ENCODE measurements around the gene ADGRG3. TPM values are rescaled to one million over a fixed set of nuclear protein-coding genes. Genes with fewer than 3 reads are reported as not detected.

ADGRG3 gene
- total and polyA plus RNA-seq, 9 of the 15 experiments (the other 6 are each of a cell fraction or from before 2014, with no cell fraction given): 0.09 to 0.52 (median 0.14) TPM; not detected in 3

DNA sequence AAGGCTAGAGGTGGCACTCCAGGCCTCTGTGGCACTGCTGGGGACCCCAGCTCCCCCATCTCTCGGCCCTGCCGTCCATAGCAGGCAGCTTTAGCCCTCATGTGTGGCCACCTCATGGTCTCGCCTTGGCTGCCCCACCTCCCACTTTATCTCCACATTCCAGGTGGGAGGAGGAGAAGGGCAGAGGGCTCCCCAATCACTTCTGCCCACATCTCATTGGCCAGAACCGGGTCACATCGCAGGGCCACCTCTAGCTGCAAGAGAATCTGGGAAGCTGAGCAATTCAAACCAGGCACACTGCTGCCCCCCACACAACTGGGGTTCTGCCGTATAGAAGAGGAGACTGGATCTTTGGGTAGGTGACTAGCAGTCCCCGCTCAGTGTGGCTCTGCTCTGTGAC, 28.1 kb downstream of the ADGRG3 start (continued):
- TF ChIP-seq, protein P1, sequence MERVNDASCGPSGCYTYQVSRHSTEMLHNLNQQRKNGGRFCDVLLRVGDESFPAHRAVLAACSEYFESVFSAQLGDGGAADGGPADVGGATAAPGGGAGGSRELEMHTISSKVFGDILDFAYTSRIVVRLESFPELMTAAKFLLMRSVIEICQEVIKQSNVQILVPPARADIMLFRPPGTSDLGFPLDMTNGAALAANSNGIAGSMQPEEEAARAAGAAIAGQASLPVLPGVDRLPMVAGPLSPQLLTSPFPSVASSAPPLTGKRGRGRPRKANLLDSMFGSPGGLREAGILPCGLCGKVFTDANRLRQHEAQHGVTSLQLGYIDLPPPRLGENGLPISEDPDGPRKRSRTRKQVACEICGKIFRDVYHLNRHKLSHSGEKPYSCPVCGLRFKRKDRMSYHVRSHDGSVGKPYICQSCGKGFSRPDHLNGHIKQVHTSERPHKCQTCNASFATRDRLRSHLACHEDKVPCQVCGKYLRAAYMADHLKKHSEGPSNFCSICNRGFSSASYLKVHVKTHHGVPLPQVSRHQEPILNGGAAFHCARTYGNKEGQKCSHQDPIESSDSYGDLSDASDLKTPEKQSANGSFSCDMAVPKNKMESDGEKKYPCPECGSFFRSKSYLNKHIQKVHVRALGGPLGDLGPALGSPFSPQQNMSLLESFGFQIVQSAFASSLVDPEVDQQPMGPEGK (CRISPR knock-in tag; IDR thresholded peaks at IDR 0.05; ENCODE audit: borderline replicate concordance): no peak
- TF ChIP-seq MCM3 (IDR thresholded peaks at IDR 0.05) (no peak), SOX6 (IDR thresholded peaks at IDR 0.05) (no peak), NCOA1 (IDR thresholded peaks at IDR 0.05; ENCODE audit: low read depth) (no peak), CEBPB (tag; IDR thresholded peaks at IDR 0.05) (no peak), CHCHD3 (CRISPR knock-in tag; IDR thresholded peaks at IDR 0.05) (no peak), ZFPM2 (CRISPR knock-in tag; IDR thresholded peaks at IDR 0.05) (no peak), PHF20 (IDR thresholded peaks at IDR 0.05; ENCODE audit: partially characterized antibody) (no peak), ZNF253 (CRISPR knock-in tag; conservative IDR thresholded peaks at IDR 0.05) (no peak), CBFA2T2 (conservative IDR thresholded peaks at IDR 0.05) (0 out of 2 replicates have a peak, but pooled peaks have one; percentile 32), ZNF408 (CRISPR knock-in tag; IDR thresholded peaks at IDR 0.05; ENCODE audit: low read depth) (no peak), CBFA2T3 (IDR thresholded peaks at IDR 0.05) (peak; percentile 53), ZNF217 (CRISPR knock-in tag; IDR thresholded peaks at IDR 0.05) (no peak), ZNF124 (CRISPR knock-in tag; IDR thresholded peaks at IDR 0.05) (no peak)
- TF ChIP-seq, protein P2, sequence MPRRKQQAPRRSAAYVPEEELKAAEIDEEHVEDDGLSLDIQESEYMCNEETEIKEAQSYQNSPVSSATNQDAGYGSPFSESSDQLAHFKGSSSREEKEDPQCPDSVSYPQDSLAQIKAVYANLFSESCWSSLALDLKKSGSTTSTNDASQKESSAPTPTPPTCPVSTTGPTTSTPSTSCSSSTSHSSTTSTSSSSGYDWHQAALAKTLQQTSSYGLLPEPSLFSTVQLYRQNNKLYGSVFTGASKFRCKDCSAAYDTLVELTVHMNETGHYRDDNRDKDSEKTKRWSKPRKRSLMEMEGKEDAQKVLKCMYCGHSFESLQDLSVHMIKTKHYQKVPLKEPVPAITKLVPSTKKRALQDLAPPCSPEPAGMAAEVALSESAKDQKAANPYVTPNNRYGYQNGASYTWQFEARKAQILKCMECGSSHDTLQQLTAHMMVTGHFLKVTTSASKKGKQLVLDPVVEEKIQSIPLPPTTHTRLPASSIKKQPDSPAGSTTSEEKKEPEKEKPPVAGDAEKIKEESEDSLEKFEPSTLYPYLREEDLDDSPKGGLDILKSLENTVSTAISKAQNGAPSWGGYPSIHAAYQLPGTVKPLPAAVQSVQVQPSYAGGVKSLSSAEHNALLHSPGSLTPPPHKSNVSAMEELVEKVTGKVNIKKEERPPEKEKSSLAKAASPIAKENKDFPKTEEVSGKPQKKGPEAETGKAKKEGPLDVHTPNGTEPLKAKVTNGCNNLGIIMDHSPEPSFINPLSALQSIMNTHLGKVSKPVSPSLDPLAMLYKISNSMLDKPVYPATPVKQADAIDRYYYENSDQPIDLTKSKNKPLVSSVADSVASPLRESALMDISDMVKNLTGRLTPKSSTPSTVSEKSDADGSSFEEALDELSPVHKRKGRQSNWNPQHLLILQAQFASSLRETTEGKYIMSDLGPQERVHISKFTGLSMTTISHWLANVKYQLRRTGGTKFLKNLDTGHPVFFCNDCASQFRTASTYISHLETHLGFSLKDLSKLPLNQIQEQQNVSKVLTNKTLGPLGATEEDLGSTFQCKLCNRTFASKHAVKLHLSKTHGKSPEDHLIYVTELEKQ (CRISPR knock-in tag; IDR thresholded peaks at IDR 0.05): no peak
- TF ChIP-seq, protein P3, sequence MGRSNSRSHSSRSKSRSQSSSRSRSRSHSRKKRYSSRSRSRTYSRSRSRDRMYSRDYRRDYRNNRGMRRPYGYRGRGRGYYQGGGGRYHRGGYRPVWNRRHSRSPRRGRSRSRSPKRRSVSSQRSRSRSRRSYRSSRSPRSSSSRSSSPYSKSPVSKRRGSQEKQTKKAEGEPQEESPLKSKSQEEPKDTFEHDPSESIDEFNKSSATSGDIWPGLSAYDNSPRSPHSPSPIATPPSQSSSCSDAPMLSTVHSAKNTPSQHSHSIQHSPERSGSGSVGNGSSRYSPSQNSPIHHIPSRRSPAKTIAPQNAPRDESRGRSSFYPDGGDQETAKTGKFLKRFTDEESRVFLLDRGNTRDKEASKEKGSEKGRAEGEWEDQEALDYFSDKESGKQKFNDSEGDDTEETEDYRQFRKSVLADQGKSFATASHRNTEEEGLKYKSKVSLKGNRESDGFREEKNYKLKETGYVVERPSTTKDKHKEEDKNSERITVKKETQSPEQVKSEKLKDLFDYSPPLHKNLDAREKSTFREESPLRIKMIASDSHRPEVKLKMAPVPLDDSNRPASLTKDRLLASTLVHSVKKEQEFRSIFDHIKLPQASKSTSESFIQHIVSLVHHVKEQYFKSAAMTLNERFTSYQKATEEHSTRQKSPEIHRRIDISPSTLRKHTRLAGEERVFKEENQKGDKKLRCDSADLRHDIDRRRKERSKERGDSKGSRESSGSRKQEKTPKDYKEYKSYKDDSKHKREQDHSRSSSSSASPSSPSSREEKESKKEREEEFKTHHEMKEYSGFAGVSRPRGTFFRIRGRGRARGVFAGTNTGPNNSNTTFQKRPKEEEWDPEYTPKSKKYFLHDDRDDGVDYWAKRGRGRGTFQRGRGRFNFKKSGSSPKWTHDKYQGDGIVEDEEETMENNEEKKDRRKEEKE (IDR thresholded peaks at IDR 0.05; ENCODE audit: borderline replicate concordance in 1 of 2, control insufficient read depth in 1 of 2, low read depth in 2 of 2, low read length in 1 of 2): no peak
- TF ChIP-seq, protein P4, sequence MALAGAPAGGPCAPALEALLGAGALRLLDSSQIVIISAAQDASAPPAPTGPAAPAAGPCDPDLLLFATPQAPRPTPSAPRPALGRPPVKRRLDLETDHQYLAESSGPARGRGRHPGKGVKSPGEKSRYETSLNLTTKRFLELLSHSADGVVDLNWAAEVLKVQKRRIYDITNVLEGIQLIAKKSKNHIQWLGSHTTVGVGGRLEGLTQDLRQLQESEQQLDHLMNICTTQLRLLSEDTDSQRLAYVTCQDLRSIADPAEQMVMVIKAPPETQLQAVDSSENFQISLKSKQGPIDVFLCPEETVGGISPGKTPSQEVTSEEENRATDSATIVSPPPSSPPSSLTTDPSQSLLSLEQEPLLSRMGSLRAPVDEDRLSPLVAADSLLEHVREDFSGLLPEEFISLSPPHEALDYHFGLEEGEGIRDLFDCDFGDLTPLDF (CRISPR knock-in tag; IDR thresholded peaks at IDR 0.05): no peak
- TF ChIP-seq, protein P5, sequence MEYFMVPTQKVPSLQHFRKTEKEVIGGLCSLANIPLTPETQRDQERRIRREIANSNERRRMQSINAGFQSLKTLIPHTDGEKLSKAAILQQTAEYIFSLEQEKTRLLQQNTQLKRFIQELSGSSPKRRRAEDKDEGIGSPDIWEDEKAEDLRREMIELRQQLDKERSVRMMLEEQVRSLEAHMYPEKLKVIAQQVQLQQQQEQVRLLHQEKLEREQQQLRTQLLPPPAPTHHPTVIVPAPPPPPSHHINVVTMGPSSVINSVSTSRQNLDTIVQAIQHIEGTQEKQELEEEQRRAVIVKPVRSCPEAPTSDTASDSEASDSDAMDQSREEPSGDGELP (CRISPR knock-in tag; IDR thresholded peaks at IDR 0.05; ENCODE audit: borderline replicate concordance): peak; percentile 37; the same call in 1 of the 2 replicates
